AG04450 (cell line): ENCODE measurements around the gene CNKSR3. TPM values are rescaled to one million over a fixed set of nuclear protein-coding genes. Genes with fewer than 3 reads are reported as not detected.
A peak's percentile ranks its signal among the peaks of the same experiment; 100 is the strongest.

ENCODE experiments used
- CTCF ChIA-PET: fragments of 300-600, 350-600 bp; formaldehyde crosslinking; extraction: SDS; loops from one replicate; lab custom pipeline; 2022; ENCODE audit warnings: antibody characterized with exemption, inconsistent platforms; lab: Charles Lee
- POLR2A ChIA-PET: fragments of 350-600 bp; formaldehyde crosslinking; extraction: SDS; loops from one replicate; lab custom pipeline; 2021; ENCODE audit warnings: antibody characterized with exemption, inconsistent platforms; lab: Yijun Ruan, JAX
- DNase-seq: peaks from one replicate; pipeline ENCODE4 v3.0.0-alpha.2; 2011; ENCODE audit warnings: low read depth, low spot score
- H3K27ac ChIP-seq: one replicate; pipeline ENCODE4 v1.5.1; 2012; ENCODE audit warnings: low read depth, low read length, control low read depth
- H3K27me3 ChIP-seq: one replicate; pipeline ENCODE4 v1.6.0; 2012; ENCODE audit warnings: low read length; ENCODE audit not compliant: control insufficient read depth, insufficient read depth
- H3K4me3 ChIP-seq: 2 replicates; pipeline ENCODE4 v1.5.1; 2011; ENCODE audit warnings: mild to moderate bottlenecking, low read depth, low read length, control low read depth
- H3K9me3 ChIP-seq: 2 replicates; pipeline ENCODE4 v1.5.1; 2012; ENCODE audit warnings: low read length; ENCODE audit not compliant: control insufficient read depth, insufficient read depth
- CTCF ChIP-seq: IDR thresholded peaks from 2 replicates; pipeline ENCODE4 v1.5.1; 2011; ENCODE audit warnings: low read depth, low read length, control low read depth, inconsistent platforms
- polyA plus RNA-seq: library from polyadenylated mRNA; depleted of rRNA; stranded (reverse); fragments of >200 nt; gene quantifications from 2 replicates; pipeline ENCODE4 v1.2.3, GENCODE V29; 2011

Gene CNKSR3
- polyA plus RNA-seq, 1 experiment, result 8.6 TPM

GRCh38 chr6:154426997-154427396 lies 83.5 kb downstream of the CNKSR3 start:
- POLR2A ChIA-PET, result interaction anchor here (0.7 kb wide), 1 partner anchor 15 kb away, joined by 3 read pairs; no protein-coding TSS in a partner anchor
- DNase-seq, result no peak
- CTCF ChIA-PET, result interaction anchor here (1.4 kb wide), 1 partner anchor 74 kb away, joined by 3 read pairs; no protein-coding TSS in a partner anchor
- Histone ChIP-seq H3K27ac (no peak overlapping the region), H3K27me3 (no peaks in the 10 kb centered on the region), H3K4me3 (no peak overlapping the region), H3K9me3 (no peaks in the 10 kb centered on the region)
- TF ChIP-seq CTCF, result no peak

- CTCF ChIA-PET, result no interaction called here
- DNase-seq, result no peak
- Histone ChIP-seq H3K9me3 (no peaks in the 10 kb centered on the region; the same call in 1 of the 2 replicates), H3K27me3 (no peaks in the 10 kb centered on the region), H3K4me3 (no peak overlapping the region), H3K27ac (no peak overlapping the region)
- POLR2A ChIA-PET, result no interaction called here
- TF ChIP-seq CTCF, result no peak
Measured at GRCh38 chr6:154425034-154425433, 85.5 kb downstream of the CNKSR3 start.

GRCh38 chr6:154414021-154414813 lies 96.3 kb downstream of the CNKSR3 start:
- peak; percentile 69 for DNase-seq
- no peak for TF ChIP-seq CTCF
- POLR2A ChIA-PET, result no interaction called here
- H3K4me3 ChIP-seq, result no peak overlapping the region
- no peaks in the 10 kb centered on the region; the same call in none of the 2 replicates for H3K9me3 ChIP-seq
- no peaks in the 10 kb centered on the region for H3K27me3 ChIP-seq
- CTCF ChIA-PET, result interaction anchor here (0.5 kb wide), 1 partner anchor 260 kb away, joined by 3 read pairs; no protein-coding TSS in a partner anchor
- peak overlapping the region; percentile 69 for H3K27ac ChIP-seq

- no peak for TF ChIP-seq CTCF
- Histone ChIP-seq H3K4me3 (no peak overlapping the region), H3K27ac (peak overlapping the region; percentile 52), H3K9me3 (no peaks in the 10 kb centered on the region; the same call in 1 of the 2 replicates), H3K27me3 (no peaks in the 10 kb centered on the region)
- ChIA-PET CTCF (interaction anchor here (0.6 to 1.4 kb wide), 4 partner anchors 15 to 98 kb away, joined by 3 to 10 read pairs (median 4); partner anchors contain the start of gene CNKSR3), POLR2A (interaction anchor here (0.6 kb wide), 1 partner anchor 15 kb away, joined by 3 read pairs; no protein-coding TSS in a partner anchor)
- no peak for DNase-seq
Measured at GRCh38 chr6:154412106-154412820, 98.2 kb downstream of the CNKSR3 start.
